K562 (cell line): ENCODE measurements around the gene RFWD3. TPM values are rescaled to one million over a fixed set of nuclear protein-coding genes. Genes with fewer than 3 reads are reported as not detected.

Source experiments
- FOSL1 ChIP-seq: fragments of 200-800 bp; sonication (Bioruptor generic); conservative IDR thresholded peaks from 2 replicates; pipeline ENCODE4 v1.6.1; 2016; ENCODE audit warnings: missing genetic modification characterization, missing compliant biosample characterization
- HCFC1 ChIP-seq: IDR thresholded peaks from 2 replicates; pipeline ENCODE4 v1.6.1; 2012; ENCODE audit warnings: low read depth, low read length, improper control_type of control experiment
- HMG20B ChIP-seq: fragments of 250-450 bp; sonication (Bioruptor Pico); IDR thresholded peaks from 2 replicates; pipeline ENCODE4 v1.5.0; 2021; ENCODE audit warnings: mild to moderate bottlenecking
- KLF1 ChIP-seq: fragments of 450-650 bp; IDR thresholded peaks from 2 replicates; pipeline ENCODE4 v1.6.1; 2016; ENCODE audit warnings: missing genetic modification characterization, missing compliant biosample characterization
- LARP7 ChIP-seq: fragments of 450-650 bp; IDR thresholded peaks from 2 replicates; pipeline ENCODE4 v1.6.1; 2016
- MAFG ChIP-seq: fragments of 450-650 bp; conservative IDR thresholded peaks from 2 replicates; pipeline ENCODE4 v1.6.1; 2016; ENCODE audit warnings: missing genetic modification characterization, missing compliant biosample characterization
- MAZ ChIP-seq, 2 experiments: fragments of 450-650 bp in 1 of 2; sonication (generic) in 1 of 2; formaldehyde crosslinking; IDR thresholded peaks in 1 of 2; conservative IDR thresholded peaks in 1 of 2; 2 replicates each; pipeline versions ENCODE4 v1.4.0 to v1.5.0; 2020; ENCODE audit warnings: mild to moderate bottlenecking in 1 of 2, missing genetic modification reagents in 1 of 2
- MED1 ChIP-seq: sonication (generic); formaldehyde crosslinking; IDR thresholded peaks from 2 replicates; pipeline ENCODE4 v1.8.1; 2023; ENCODE audit warnings: missing genetic modification reagents, borderline replicate concordance
- MEF2A ChIP-seq: IDR thresholded peaks from 2 replicates; pipeline ENCODE4 v1.6.1; 2011; ENCODE audit warnings: low read depth, mild to moderate bottlenecking, low read length, moderate library complexity; ENCODE audit not compliant: control insufficient read depth
- NFATC3 ChIP-seq: fragments of 450-650 bp; IDR thresholded peaks from 2 replicates; pipeline ENCODE4 v1.6.1; 2017; ENCODE audit warnings: mild to moderate bottlenecking
- POLR2A ChIP-seq: fragments of 450-650 bp; conservative IDR thresholded peaks from 2 replicates; pipeline ENCODE4 v1.6.1; 2016
- RAD21 ChIP-seq, 2 experiments: fragments of 250-450 bp in 1 of 2; fragments of 450-650 bp in 1 of 2; sonication (Bioruptor Pico) in 1 of 2; formaldehyde crosslinking in 1 of 2; IDR thresholded peaks in 1 of 2; conservative IDR thresholded peaks in 1 of 2; 2 replicates each; pipeline versions ENCODE4 v1.4.0 to v1.8.0; 2020 to 2022; ENCODE audit warnings: mild to moderate bottlenecking in 2 of 2, moderate library complexity in 1 of 2
- RREB1 ChIP-seq: fragments of 250-450 bp; sonication (Bioruptor Pico); IDR thresholded peaks from 2 replicates; pipeline ENCODE4 v1.4.0; 2020
- SIX5 ChIP-seq, 2 experiments: IDR thresholded peaks; 2 replicates each; pipeline ENCODE4 v1.6.1; 2011; ENCODE audit warnings: low read length in 2 of 2, borderline replicate concordance in 1 of 2, low read depth in 1 of 2, mild to moderate bottlenecking in 1 of 2, moderate library complexity in 1 of 2; ENCODE audit not compliant: insufficient read depth in 1 of 2
- SRSF1 ChIP-seq: fragments of 200-400 bp; formaldehyde crosslinking; IDR thresholded peaks from 2 replicates; pipeline ENCODE4 v1.6.1; 2017; ENCODE audit warnings: mild to moderate bottlenecking, low read depth, low read length, moderate library complexity
- SRSF7 ChIP-seq: fragments of 200-400 bp; formaldehyde crosslinking; optimal IDR thresholded peaks from 2 replicates; pipeline ENCODE3; 2017; ENCODE audit warnings: mild to moderate bottlenecking, low read depth, low read length
- TBP ChIP-seq: optimal IDR thresholded peaks from 2 replicates; pipeline ENCODE3; 2011; ENCODE audit warnings: low read depth, low read length, improper control_type of control experiment
- ZNF121 ChIP-seq: sonication (generic); formaldehyde crosslinking; conservative IDR thresholded peaks from 2 replicates; pipeline ENCODE4 v1.8.0; 2022; ENCODE audit warnings: missing genetic modification reagents
- polyA plus RNA-seq, 8 experiments: library from polyadenylated mRNA; depleted of rRNA in 4 of 8; stranded (reverse) in 5 of 8; unstranded in 3 of 8; fragments of >200 nt; fragmentation: Nextera tagmentation in 2 of 8; fragmentation: Illumina TruSeq in 1 of 8; extraction: Ambion mirVana in 2 of 8; extraction: Trizol in 1 of 8; gene quantifications; 2 replicates each; pipeline versions ENCODE4 v1.2.1 to v1.2.3, GENCODE V29; 2011 to 2014; ENCODE audit warnings: inconsistent platforms in 1 of 8, missing spikeins in 1 of 8
- total RNA-seq, 7 experiments: library from RNA; depleted of rRNA in 6 of 7; stranded (reverse); fragments of >200 nt in 6 of 7; fragmentation: Illumina TruSeq in 2 of 7; extraction: Trizol in 2 of 7; gene quantifications; 2 replicates each; pipeline versions ENCODE4 v1.2.1 to v1.2.3, GENCODE V29; 2011 to 2021; ENCODE audit warnings: low replicate concordance in 1 of 7
- TF ChIP-seq, protein P1 (sequence below): fragments of 450-650 bp; IDR thresholded peaks from 2 replicates; pipeline ENCODE4 v1.6.1; 2017; ENCODE audit warnings: antibody characterized with exemption, mild to moderate bottlenecking

RFWD3 gene
- total and polyA plus RNA-seq, 9 of the 15 experiments (the other 6 are each of a cell fraction or from before 2014, with no cell fraction given), result 20.8 to 121 (median 79.0) TPM

DNA sequence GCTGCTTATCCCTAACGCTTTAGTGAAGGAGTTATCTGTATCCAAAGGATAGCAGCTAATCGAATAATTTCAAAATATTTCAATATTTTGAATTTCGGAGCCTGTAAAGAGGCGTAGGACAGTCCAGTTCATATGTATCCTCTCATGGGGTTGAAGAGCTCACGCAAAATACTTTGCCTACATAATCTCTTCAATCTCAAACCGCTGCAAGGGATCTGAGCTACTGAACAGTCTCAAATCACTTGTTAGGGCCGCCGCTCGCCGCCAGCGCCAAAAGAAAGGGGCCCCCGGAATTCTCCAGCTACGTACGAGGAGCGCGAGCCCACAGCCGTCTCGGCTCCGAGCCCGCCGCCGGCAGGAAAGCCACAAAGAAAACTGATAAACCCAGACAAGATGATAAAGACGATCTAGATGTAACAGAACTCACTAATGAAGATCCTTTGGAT, 601 bp upstream of the RFWD3 start (continued):
- TF ChIP-seq RREB1, result no peak
- TF ChIP-seq, protein P1, sequence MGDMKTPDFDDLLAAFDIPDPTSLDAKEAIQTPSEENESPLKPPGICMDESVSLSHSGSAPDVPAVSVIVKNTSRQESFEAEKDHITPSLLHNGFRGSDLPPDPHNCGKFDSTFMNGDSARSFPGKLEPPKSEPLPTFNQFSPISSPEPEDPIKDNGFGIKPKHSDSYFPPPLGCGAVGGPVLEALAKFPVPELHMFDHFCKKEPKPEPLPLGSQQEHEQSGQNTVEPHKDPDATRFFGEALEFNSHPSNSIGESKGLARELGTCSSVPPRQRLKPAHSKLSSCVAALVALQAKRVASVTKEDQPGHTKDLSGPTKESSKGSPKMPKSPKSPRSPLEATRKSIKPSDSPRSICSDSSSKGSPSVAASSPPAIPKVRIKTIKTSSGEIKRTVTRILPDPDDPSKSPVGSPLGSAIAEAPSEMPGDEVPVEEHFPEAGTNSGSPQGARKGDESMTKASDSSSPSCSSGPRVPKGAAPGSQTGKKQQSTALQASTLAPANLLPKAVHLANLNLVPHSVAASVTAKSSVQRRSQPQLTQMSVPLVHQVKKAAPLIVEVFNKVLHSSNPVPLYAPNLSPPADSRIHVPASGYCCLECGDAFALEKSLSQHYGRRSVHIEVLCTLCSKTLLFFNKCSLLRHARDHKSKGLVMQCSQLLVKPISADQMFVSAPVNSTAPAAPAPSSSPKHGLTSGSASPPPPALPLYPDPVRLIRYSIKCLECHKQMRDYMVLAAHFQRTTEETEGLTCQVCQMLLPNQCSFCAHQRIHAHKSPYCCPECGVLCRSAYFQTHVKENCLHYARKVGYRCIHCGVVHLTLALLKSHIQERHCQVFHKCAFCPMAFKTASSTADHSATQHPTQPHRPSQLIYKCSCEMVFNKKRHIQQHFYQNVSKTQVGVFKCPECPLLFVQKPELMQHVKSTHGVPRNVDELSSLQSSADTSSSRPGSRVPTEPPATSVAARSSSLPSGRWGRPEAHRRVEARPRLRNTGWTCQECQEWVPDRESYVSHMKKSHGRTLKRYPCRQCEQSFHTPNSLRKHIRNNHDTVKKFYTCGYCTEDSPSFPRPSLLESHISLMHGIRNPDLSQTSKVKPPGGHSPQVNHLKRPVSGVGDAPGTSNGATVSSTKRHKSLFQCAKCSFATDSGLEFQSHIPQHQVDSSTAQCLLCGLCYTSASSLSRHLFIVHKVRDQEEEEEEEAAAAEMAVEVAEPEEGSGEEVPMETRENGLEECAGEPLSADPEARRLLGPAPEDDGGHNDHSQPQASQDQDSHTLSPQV, result peak; percentile 42; the same call in 1 of the 2 replicates
- TF ChIP-seq ZNF121, result no peak
- peak; percentile 33; the same call in 1 of the 2 replicates for TF ChIP-seq FOSL1
- TF ChIP-seq MAFG (tag), result no peak
- TF ChIP-seq SRSF1, result no peak
- peak; percentile 46; the same call in 1 of the 2 replicates for TF ChIP-seq NFATC3
- TF ChIP-seq SIX5 (IDR thresholded peaks at IDR 0.05; ENCODE audit: borderline replicate concordance in 1 of 2, insufficient read depth in 1 of 2, low read depth in 1 of 2, low read length in 2 of 2), result no peak
- no peak for TF ChIP-seq RAD21 (CRISPR knock-in tag; conservative IDR thresholded peaks at IDR 0.05 in 1 of 2, IDR thresholded peaks at IDR 0.05 in 1 of 2)
- TF ChIP-seq LARP7, result no peak
- TF ChIP-seq POLR2A, result peak; percentile 11; the same call in 1 of the 2 replicates
- no peak for TF ChIP-seq SRSF7
- TF ChIP-seq MEF2A, result no peak
- no peak for TF ChIP-seq HMG20B (CRISPR knock-in tag)
- TF ChIP-seq MED1 (CRISPR knock-in tag), result no peak
- no peak for TF ChIP-seq HCFC1
- TF ChIP-seq KLF1, result no peak
- TF ChIP-seq MAZ (CRISPR knock-in tag; conservative IDR thresholded peaks at IDR 0.05 in 1 of 2, IDR thresholded peaks at IDR 0.05 in 1 of 2), result peak in 1 of 2 experiments; percentile 48; a peak in 1 of 4 replicates
- peak; percentile 38 for TF ChIP-seq TBP
